A549 (cell line): ENCODE data around the gene ZSCAN2. TPM values are rescaled to one million over a fixed set of nuclear protein-coding genes. Genes with fewer than 3 reads are reported as not detected.
"Not testable (repeated sequence)": the region's sequence is repeated elsewhere in the genome, so short reads cannot be mapped to it uniquely, and the experiment has no call there.

Source experiments
- ATAC-seq, 2 experiments: fragments of 200-7000 bp in 1 of 2; fragments of >200 bp in 1 of 2; cut with Nextera tagmentation in 1 of 2; cut with Tn5 transposase in 1 of 2; 3 replicates each; pipeline versions ENCODE4 v1.8.0 to v1.9.1; 2018 to 2020; ENCODE audit warnings: mild to moderate bottlenecking in 1 of 2, moderate library complexity in 1 of 2
- CTCF ChIA-PET: fragments of 300-600 bp; sonication (Branson Sonifier 250); formaldehyde crosslinking; extraction: SDS; loops from one replicate; lab custom pipeline; 2021; ENCODE audit warnings: antibody characterized with exemption, inconsistent platforms; lab: Yijun Ruan, JAX
- POLR2A ChIA-PET: fragments of 350-600 bp; formaldehyde crosslinking; extraction: SDS; loops from one replicate; lab custom pipeline; 2021; ENCODE audit warnings: antibody characterized with exemption, inconsistent platforms; lab: Yijun Ruan, JAX
- DNase-seq, 2 experiments: peaks; one replicate each; pipeline versions ENCODE4 v3.0.0 to v3.0.0-alpha.2; 2011 to 2016; ENCODE audit warnings: low read depth in 1 of 2, low spot score in 1 of 2
- FAIRE-seq: peaks from 2 replicates; lab custom pipeline; 2011; peaks lifted over from hg19 to GRCh38; lab: Jason Lieb, UNC
- H3K27ac ChIP-seq, 2 experiments: fragments of >200 bp; sonication (Bioruptor Twin); formaldehyde crosslinking; 3 replicates each; pipeline ENCODE4 v1.5.1; 2016 to 2017
- H3K4me1 ChIP-seq: fragments of >200 bp; sonication (Bioruptor Twin); formaldehyde crosslinking; 3 replicates; pipeline ENCODE4 v1.6.1; 2016
- H3K4me2 ChIP-seq: fragments of >200 bp; sonication (Bioruptor Twin); formaldehyde crosslinking; 3 replicates; pipeline ENCODE4 v1.6.1; 2016
- H3K4me3 ChIP-seq: fragments of >200 bp; sonication (Bioruptor Twin); formaldehyde crosslinking; 3 replicates; pipeline ENCODE4 v1.5.1; 2016
- H3K9me3 ChIP-seq: fragments of >200 bp; sonication (Bioruptor Twin); formaldehyde crosslinking; 3 replicates; pipeline ENCODE4 v1.6.1; 2016
- BCL3 ChIP-seq: fragments of >200 bp; sonication (Bioruptor Twin); formaldehyde crosslinking; IDR thresholded peaks from 3 replicates; pipeline ENCODE4 v1.6.1; 2016
- FOXS1 ChIP-seq: fragments of 250-450 bp; sonication (Bioruptor Pico); IDR thresholded peaks from 2 replicates; pipeline ENCODE4 v1.5.0; 2020; ENCODE audit warnings: mild to moderate bottlenecking, moderate library complexity
- HMGXB4 ChIP-seq: fragments of 250-450 bp; sonication (Bioruptor Pico); IDR thresholded peaks from 2 replicates; pipeline ENCODE4 v1.5.0; 2021; ENCODE audit warnings: mild to moderate bottlenecking, moderate library complexity, borderline replicate concordance
- HOXA7 ChIP-seq: fragments of 250-450 bp; sonication (Bioruptor Pico); IDR thresholded peaks from 2 replicates; pipeline ENCODE4 v1.5.0; 2020; ENCODE audit warnings: mild to moderate bottlenecking, moderate library complexity
- HOXB13 ChIP-seq: fragments of 250-450 bp; sonication (Bioruptor Pico); IDR thresholded peaks from 2 replicates; pipeline ENCODE4 v1.5.0; 2020; ENCODE audit warnings: low read depth, mild to moderate bottlenecking, moderate library complexity
- JUNB ChIP-seq: fragments of >200 bp; sonication (Bioruptor Twin); formaldehyde crosslinking; IDR thresholded peaks from 2 replicates; pipeline ENCODE4 v1.6.1; 2016
- KDM1A ChIP-seq: fragments of 200-600 bp; sonication (generic); IDR thresholded peaks from 2 replicates; pipeline ENCODE4 v1.6.1; 2016; ENCODE audit warnings: low read depth, mild to moderate bottlenecking
- MAFK ChIP-seq: fragments of 450-650 bp; IDR thresholded peaks from 2 replicates; pipeline ENCODE4 v1.6.1; 2014; ENCODE audit not compliant: partially characterized antibody
- NPAS2 ChIP-seq: fragments of 250-450 bp; sonication (Bioruptor Pico); IDR thresholded peaks from 2 replicates; pipeline ENCODE4 v1.8.0; 2022; ENCODE audit warnings: mild to moderate bottlenecking, moderate library complexity, borderline replicate concordance
- PBX3 ChIP-seq: IDR thresholded peaks from 2 replicates; pipeline ENCODE4 v1.6.1; 2012
- RAD21 ChIP-seq, 2 experiments: fragments of >200 bp in 1 of 2; sonication (Bioruptor Twin) in 1 of 2; formaldehyde crosslinking in 1 of 2; IDR thresholded peaks in 1 of 2; conservative IDR thresholded peaks in 1 of 2; 2 replicates in 1 of 2; 3 replicates in 1 of 2; pipeline ENCODE4 v1.6.1; 2012 to 2018; ENCODE audit warnings: inconsistent platforms in 1 of 2
- RARB ChIP-seq: fragments of 250-450 bp; sonication (Bioruptor Pico); IDR thresholded peaks from 2 replicates; pipeline ENCODE4 v1.8.0; 2021; ENCODE audit warnings: mild to moderate bottlenecking, moderate library complexity
- RNF2 ChIP-seq: fragments of 200-600 bp; sonication (generic); IDR thresholded peaks from 2 replicates; pipeline ENCODE4 v1.6.1; 2016; ENCODE audit warnings: low read depth, mild to moderate bottlenecking, antibody characterized with exemption, moderate library complexity, borderline replicate concordance
- SREBF2 ChIP-seq: fragments of 450-650 bp; IDR thresholded peaks from 2 replicates; pipeline ENCODE4 v1.6.1; 2014; ENCODE audit warnings: mild to moderate bottlenecking, moderate library complexity
- TFCP2L1 ChIP-seq: fragments of 250-450 bp; sonication (Bioruptor Pico); IDR thresholded peaks from 2 replicates; pipeline ENCODE4 v1.5.0; 2021; ENCODE audit warnings: mild to moderate bottlenecking
- ZFP36 ChIP-seq: fragments of 450-650 bp; IDR thresholded peaks from 2 replicates; pipeline ENCODE4 v1.6.1; 2014; ENCODE audit warnings: borderline replicate concordance; ENCODE audit not compliant: partially characterized antibody
- ZSCAN20 ChIP-seq: fragments of 250-450 bp; sonication (Bioruptor Pico); IDR thresholded peaks from 2 replicates; pipeline ENCODE4 v1.8.0; 2022; ENCODE audit warnings: mild to moderate bottlenecking, moderate library complexity
- WGBS: methylation state at CpG from one replicate; pipeline ENCODE4 v1.1.6; 2017; ENCODE audit errors: missing lambda C conversion rate; 5-methylcytosine and 5-hydroxymethylcytosine counted together
- polyA plus RNA-seq, 4 experiments: library from polyadenylated mRNA; depleted of rRNA in 3 of 4; stranded (reverse); fragments of >200 nt; fragmentation: RNase III in 1 of 4; extraction: RNeasy Plus Mini Kit Qiagen cat#74134 plus additional on column Dnase treatment in 1 of 4; gene quantifications; 2 replicates in 3 of 4; 3 replicates in 1 of 4; pipeline ENCODE4 v1.2.3, GENCODE V29; 2011 to 2017

ZSCAN2 gene
- polyA plus RNA-seq, 2 of the 4 experiments (the other 2 are of a cell fraction) = 16.5 to 17.5 TPM

DNA sequence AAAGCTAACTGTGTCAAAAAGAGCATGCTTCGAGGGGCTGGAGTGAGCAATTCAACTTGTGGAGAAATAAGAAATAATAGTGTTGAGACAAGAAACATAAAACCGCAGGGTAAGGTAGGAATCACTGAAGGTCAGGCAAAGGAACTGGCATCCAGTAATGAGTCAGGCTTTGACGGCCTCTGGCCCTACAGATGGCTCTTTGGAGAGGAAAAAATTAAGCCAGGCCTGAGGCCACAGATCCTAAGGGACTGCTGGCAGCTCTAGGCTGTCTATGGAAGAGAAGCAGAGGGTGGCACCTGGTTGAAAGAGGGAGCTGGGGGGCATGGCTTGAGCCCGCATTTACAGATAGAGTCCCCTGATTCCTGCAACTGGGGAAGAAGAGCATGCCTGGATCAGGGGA is 28.6 kb upstream of the ZSCAN2 start:
- ChIA-PET POLR2A (no interaction called here), CTCF (interaction anchor here (0.5 to 11.0 kb wide), 10 partner anchors 9 to 400 kb away, joined by 3 to 162 read pairs (median 8); no protein-coding TSS in a partner anchor)
- FAIRE-seq (no peak), DNase-seq (no peak), ATAC-seq (no peak)
- TF ChIP-seq ZFP36 (no peak), HOXA7 (CRISPR knock-in tag) (no peak), HOXB13 (CRISPR knock-in tag) (no peak)
- Histone ChIP-seq H3K4me1 (peaks cover 5% of the 10 kb centered on the region), H3K27ac (peak overlapping the region in 1 of 2 experiments; percentile 23; a peak in 1 of 6 replicates), H3K9me3 (no peaks in the 10 kb centered on the region), H3K4me3 (no peak overlapping the region), H3K4me2 (no peak overlapping the region)
- WGBS = 80% methylated on average over 4 of the region's 4 CpGs

DNA sequence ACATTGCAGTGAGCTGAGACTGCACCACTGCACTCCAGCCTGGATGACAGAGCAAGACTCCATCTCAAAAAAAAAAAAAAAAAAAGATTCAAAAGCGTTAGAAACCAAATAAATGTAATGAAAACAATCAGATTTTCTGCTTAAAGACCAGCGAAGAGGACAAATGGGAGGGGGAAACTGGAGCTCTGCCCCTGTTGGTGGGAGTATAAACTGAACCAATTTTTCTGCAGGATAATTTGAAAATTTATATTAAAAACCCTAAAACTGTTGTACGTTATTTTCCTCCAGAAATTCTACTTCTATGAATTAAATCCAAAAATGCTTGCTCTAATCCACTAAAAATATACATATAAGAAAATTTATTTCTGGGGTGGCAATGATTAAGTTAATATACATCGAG is 25.3 kb upstream of the ZSCAN2 start:
- no peak overlapping the region for H3K4me2 ChIP-seq
- TF ChIP-seq ZSCAN20 (CRISPR knock-in tag) = no peak
- TF ChIP-seq JUNB = no peak
- TF ChIP-seq FOXS1 = no peak
- no peak for TF ChIP-seq HMGXB4 (CRISPR knock-in tag)
- TF ChIP-seq NPAS2 (CRISPR knock-in tag) = no peak
- no peak for TF ChIP-seq SREBF2
- TF ChIP-seq PBX3 = no peak
- no peak for TF ChIP-seq RAD21 (conservative IDR thresholded peaks at IDR 0.05 in 1 of 2, IDR thresholded peaks at IDR 0.05 in 1 of 2)
- no peak for TF ChIP-seq RARB (CRISPR knock-in tag)
- no peak for TF ChIP-seq KDM1A
- no peak for TF ChIP-seq RNF2
- no peak for TF ChIP-seq MAFK
- no peak for TF ChIP-seq TFCP2L1
- no peak for TF ChIP-seq BCL3
- DNase-seq (no peak), ATAC-seq (no peak), FAIRE-seq (no peak)
- WGBS = 78% methylated on average over 4 of the region's 4 CpGs
- CTCF ChIA-PET = interaction anchor here (0.6 to 11.0 kb wide), 4 partner anchors 11 to 353 kb away, joined by 3 to 162 read pairs (median 4); no protein-coding TSS in a partner anchor
- H3K4me1 ChIP-seq = peaks cover 16% of the 10 kb centered on the region
- H3K27ac ChIP-seq = no peak overlapping the region
- no peak overlapping the region for H3K4me3 ChIP-seq
- no peaks in the 10 kb centered on the region for H3K9me3 ChIP-seq
- POLR2A ChIA-PET = no interaction called here

- ATAC-seq, H3K4me2 ChIP-seq, H3K9me3 ChIP-seq, FAIRE-seq, POLR2A ChIA-PET, H3K27ac ChIP-seq, DNase-seq, H3K4me3 ChIP-seq: not testable (repeated sequence)
- peaks cover 16% of the 10 kb centered on the region for H3K4me1 ChIP-seq
- WGBS = 83% methylated on average over 6 of the region's 6 CpGs
- CTCF ChIA-PET = interaction anchor here (0.8 to 11.0 kb wide), 2 partner anchors 8 to 21 kb away, joined by 3 to 162 read pairs; no protein-coding TSS in a partner anchor
Observed at GRCh38 chr15:84577891-84578290, 22.9 kb upstream of the ZSCAN2 start.

GRCh38 chr15:84579261-84579721 is 21.5 kb upstream of the ZSCAN2 start:
- ATAC-seq = peak; percentile 73 to 87
- Histone ChIP-seq H3K4me2 (peak overlapping the region; percentile 45), H3K27ac (peak overlapping the region; percentile 48 to 70; a peak in 5 of 6 replicates), H3K4me1 (peaks cover 16% of the 10 kb centered on the region)
- WGBS = 34% methylated on average over 7 of the region's 7 CpGs
- H3K9me3 ChIP-seq, FAIRE-seq, H3K4me3 ChIP-seq: not testable (repeated sequence)
- ChIA-PET CTCF (interaction anchor here (0.6 to 11.0 kb wide), 4 partner anchors 7 to 349 kb away, joined by 3 to 162 read pairs (median 6); no protein-coding TSS in a partner anchor), POLR2A (interaction anchor here (0.7 to 1.1 kb wide), 2 partner anchors 8 to 70 kb away, joined by 4 to 9 read pairs; no protein-coding TSS in a partner anchor)
- DNase-seq = peak in 1 of 2 experiments; percentile 56

GRCh38 chr15:84581676-84582428 is 19.0 kb upstream of the ZSCAN2 start:
- DNase-seq, POLR2A ChIA-PET, FAIRE-seq, H3K9me3 ChIP-seq, H3K4me3 ChIP-seq, ATAC-seq, H3K4me2 ChIP-seq, H3K27ac ChIP-seq: not testable (repeated sequence)
- H3K4me1 ChIP-seq = peaks cover 16% of the 10 kb centered on the region
- WGBS = 72% methylated on average over 5 of the region's 7 CpGs
- CTCF ChIA-PET = interaction anchor here (1.2 to 11.6 kb wide), 3 partner anchors 6 to 74 kb away, joined by 3 to 162 read pairs (median 6); no protein-coding TSS in a partner anchor
